Measurements from ENCODE around the gene TEC. TPM values are rescaled to one million over a fixed set of nuclear protein-coding genes. Genes with fewer than 3 reads are reported as not detected.
"Not testable (repeated sequence)": the region's sequence is repeated elsewhere in the genome, so short reads cannot be mapped to it uniquely, and the experiment has no call there.

Gene TEC
- total RNA-seq, result 1 to 10 TPM; 1.1 to 4.5 (median 2.4) TPM
- 1 to 10 TPM; 1.1 to 2.1 TPM for polyA plus RNA-seq
- long read RNA-seq, donor 1, partial matches to known transcripts, result 1 of 3 reads
- long read RNA-seq, donor 1, other reads (novel, unspliced or antisense), result 2 of 3 reads
- long read RNA-seq, donor 2, partial matches to known transcripts, result 0 of 4 reads
- long read RNA-seq, donor 2, other reads (novel, unspliced or antisense), result 2 of 4 reads
- long read RNA-seq, donor 3, partial matches to known transcripts, result 0 of 2 reads
- long read RNA-seq, donor 3, other reads (novel, unspliced or antisense), result 1 of 2 reads

DNA sequence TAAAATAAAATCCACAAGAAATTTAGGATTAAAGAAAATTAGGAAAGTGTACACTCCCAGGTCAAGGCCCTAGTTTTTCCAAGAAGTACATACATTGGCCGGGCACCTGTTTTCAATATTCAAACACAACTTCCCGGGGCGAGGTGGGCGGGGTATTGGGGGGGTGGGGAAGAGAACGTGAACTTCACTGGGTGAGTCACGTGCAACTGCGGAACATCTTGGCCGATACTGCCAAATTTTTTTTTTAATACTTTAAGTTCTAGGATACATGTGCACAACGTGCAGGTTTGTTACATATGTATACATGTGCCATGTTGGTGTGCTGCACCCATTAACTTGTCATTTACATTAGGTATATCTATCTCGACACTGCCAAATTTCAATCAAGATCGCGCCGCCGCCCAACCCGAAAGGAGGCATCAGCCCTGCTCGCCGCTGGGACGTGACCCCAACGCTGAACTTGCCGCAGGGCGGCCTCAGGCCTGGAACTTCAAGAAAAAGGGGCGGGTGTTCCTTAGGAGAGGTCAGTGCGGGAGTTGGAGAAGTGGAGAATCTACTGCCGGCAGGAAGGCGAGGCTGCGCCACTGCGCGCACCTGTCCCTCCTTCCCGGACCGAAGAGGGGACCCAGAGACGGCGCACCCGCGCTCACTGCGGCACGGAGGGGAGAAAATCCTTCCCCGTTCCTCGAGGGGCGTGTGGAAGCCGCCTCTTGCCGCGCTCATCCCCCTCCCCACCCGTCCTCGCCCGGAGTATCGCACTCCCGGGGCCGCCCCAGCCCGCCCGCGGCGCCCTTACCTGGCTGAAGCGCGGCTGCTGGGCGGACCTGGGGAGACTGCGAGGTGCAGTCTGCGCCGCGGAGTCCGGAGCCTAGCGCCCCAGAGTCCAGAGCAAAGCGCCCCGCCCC is at the start of gene TEC:
TEC (minus strand) TSS at position 883 of the 905 bp plus-strand sequence. CDS start 41,224 bp downstream, outside the sequence.
- 3 to 4% (median 3%) methylated on average over 39 to 63 of the region's 63 CpGs for WGBS, 4 donors
- intact Hi-C loops (cut with DNase I), result loop anchor here in 1 of 10 donors (10.0 kb wide), 1 partner anchor 124 kb away; no protein-coding TSS in a partner anchor
- peaks cover 0 to 37% (median under 1%) of the 10 kb centered on the region in 12 donors for H3K4me1 ChIP-seq
- peak within 1 kb of the TSS; percentile 69 to 92 (median 84) for H3K4me3 ChIP-seq
- ATAC-seq, result peak in 3 of 4 donors; percentile 43 to 70 (median 63)
- no peak for TF ChIP-seq CTCF (IDR thresholded peaks at IDR 0.05)
- peak in 1 of 2 donors; percentile 58 for TF ChIP-seq POLR2A (IDR thresholded peaks at IDR 0.05)
- no peaks in the 10 kb centered on the region for H3K27me3 ChIP-seq
- H3K9me3 ChIP-seq, result no peaks in the 10 kb centered on the region
- peak in 4 of 5 donors; percentile 43 to 81 (median 64) for DNase-seq
- peak within 1 kb of the TSS in 11 of 12 donors; percentile 73 to 91 (median 83) for H3K27ac ChIP-seq
- no peaks in the 10 kb centered on the region for H3K36me3 ChIP-seq

DNA sequence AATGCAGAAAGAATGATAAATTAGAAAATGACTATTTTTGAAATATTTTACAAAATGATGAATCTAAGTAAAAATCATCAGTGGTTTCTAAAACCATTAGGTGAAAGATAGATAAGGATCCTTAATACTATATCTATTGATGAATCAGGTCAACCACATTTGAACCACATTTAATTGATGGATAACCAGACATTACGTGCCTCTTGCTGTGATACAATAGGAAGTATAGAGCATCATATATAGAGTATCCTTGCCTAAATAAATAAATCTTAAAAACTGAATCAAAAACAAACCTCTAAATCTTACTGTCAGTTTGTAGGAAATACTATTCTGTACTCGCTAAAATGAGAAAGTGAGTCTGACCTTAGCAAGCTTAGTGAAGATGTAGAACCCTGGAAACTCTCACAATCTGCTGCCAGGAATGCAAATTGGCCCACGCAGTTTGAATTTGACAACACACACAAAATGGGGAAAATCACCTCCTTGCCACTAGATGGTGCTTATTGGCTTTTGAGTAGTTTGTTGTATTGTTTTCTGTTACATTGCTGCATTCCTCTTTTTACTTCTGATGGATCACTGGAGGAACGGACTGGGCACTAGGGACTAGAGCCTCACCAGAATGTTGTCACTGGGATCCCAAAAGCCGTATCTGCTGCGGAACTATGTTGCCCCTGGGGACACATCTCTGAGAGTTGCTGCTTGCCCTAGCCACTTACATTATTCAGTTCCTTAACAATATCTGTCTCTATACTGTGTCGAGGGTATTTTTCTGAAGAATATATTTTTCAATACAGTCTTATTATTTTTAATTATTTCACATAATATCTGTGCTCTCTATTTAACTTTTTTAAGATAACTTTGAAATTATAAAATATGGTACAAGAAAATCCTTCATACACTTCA is 46.3 kb upstream of the TEC start:
- Histone ChIP-seq H3K4me3 (no peak overlapping the region), H3K4me1 (no peaks in the 10 kb centered on the region), H3K27me3 (no peaks in the 10 kb centered on the region), H3K36me3 (no peaks in the 10 kb centered on the region), H3K27ac (no peak overlapping the region), H3K9me3 (no peaks in the 10 kb centered on the region)
- peak; percentile 33 to 70 (median 50) for TF ChIP-seq CTCF (IDR thresholded peaks at IDR 0.05)
- no peak for TF ChIP-seq POLR2A (IDR thresholded peaks at IDR 0.05)
- DNase-seq (no peak), ATAC-seq (peak in 1 of 4 donors; percentile 46)
- WGBS, 4 donors, result 36 to 45% (median 41%) methylated on average over 7 of the region's 7 CpGs
- intact Hi-C loops (cut with DNase I), result loop anchor here in 2 of 10 donors (10.0 kb wide), 2 partner anchors 119 to 229 kb away; no protein-coding TSS in a partner anchor

DNA sequence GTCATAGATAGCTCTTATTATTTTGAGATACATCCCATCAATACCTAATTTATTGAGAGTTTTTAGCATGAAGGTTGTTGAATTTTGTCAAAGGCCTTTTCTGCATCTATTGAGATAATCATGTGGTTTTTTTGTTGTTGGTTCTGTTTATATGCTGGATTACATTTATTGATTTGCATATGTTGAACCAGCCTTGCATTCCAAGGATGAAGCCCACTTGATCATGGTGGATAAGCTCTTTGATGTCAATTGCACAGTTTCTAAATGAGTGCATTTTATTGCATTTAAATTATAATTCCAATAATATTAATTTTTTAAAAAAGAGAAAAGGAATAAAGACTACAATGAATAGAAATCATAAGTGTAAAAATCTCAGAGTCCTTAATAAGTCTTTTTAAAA is 45.1 kb upstream of the TEC start:
- H3K9me3 ChIP-seq, H3K4me3 ChIP-seq, H3K4me1 ChIP-seq, H3K27me3 ChIP-seq, H3K27ac ChIP-seq, ATAC-seq, DNase-seq, H3K36me3 ChIP-seq: not testable (repeated sequence)
- intact Hi-C loops (cut with DNase I), result loop anchor here in 2 of 10 donors (10.0 kb wide), 2 partner anchors 120 to 230 kb away; no protein-coding TSS in a partner anchor

GRCh38 chr4:48311896-48312295 is 42.3 kb upstream of the TEC start:
- TF ChIP-seq CTCF (IDR thresholded peaks at IDR 0.05), result no peak
- no peak for TF ChIP-seq POLR2A (IDR thresholded peaks at IDR 0.05)
- no peak for ATAC-seq
- H3K9me3 ChIP-seq, result no peaks in the 10 kb centered on the region
- H3K27ac ChIP-seq, result no peak overlapping the region
- DNase-seq, result no peak
- no peaks in the 10 kb centered on the region for H3K27me3 ChIP-seq
- intact Hi-C loops (cut with DNase I), result loop anchor here in 2 of 10 donors (10.0 kb wide), 2 partner anchors 123 to 233 kb away; no protein-coding TSS in a partner anchor
- WGBS, 4 donors, result 77 to 88% (median 84%) methylated on average over 3 of the region's 3 CpGs
- no peak overlapping the region for H3K4me3 ChIP-seq
- H3K4me1 ChIP-seq, result no peaks in the 10 kb centered on the region
- H3K36me3 ChIP-seq, result no peaks in the 10 kb centered on the region
